ENCODE data around the gene ZNF765. TPM values are rescaled to one million over a fixed set of nuclear protein-coding genes. Genes with fewer than 3 reads are reported as not detected.
A peak's percentile ranks its signal among the peaks of the same experiment; 100 is the strongest.
"Not testable (repeated sequence)": the region's sequence is repeated elsewhere in the genome, so short reads cannot be mapped to it uniquely, and the experiment has no call there.

Gene ZNF765
- total RNA-seq, 1 experiment from 2014 or later: 6.7 TPM

- DNase-seq (ENCODE audit: low read depth, low spot score): no peak
- H3K79me2 ChIP-seq (ENCODE audit: insufficient read depth, low read length): no peaks in the 10 kb centered on the region
- H3K4me1 ChIP-seq (ENCODE audit: control insufficient read depth in 1 of 2, insufficient read depth in 2 of 2, low read length in 2 of 2): no peaks in the 10 kb centered on the region
- peaks cover 5 to 17% of the 10 kb centered on the region in 2 experiments; a peak in 2 of 4 replicates for H3K36me3 ChIP-seq (ENCODE audit: control insufficient read depth in 1 of 2, insufficient read depth in 2 of 2, low read length in 2 of 2)
- H3K4me3 ChIP-seq (replicated peaks in 1 of 2; ENCODE audit: low read depth in 1 of 2, low read length in 2 of 2): no peak overlapping the region
- ChIA-PET RAD21 (ENCODE audit: low non-redundant PET in 1 of 2, low total read pairs in 2 of 2, uncharacterized antibody in 2 of 2, unreplicated experiment in 2 of 2) (no interaction called here), CTCF (no interaction called here), POLR2A (no interaction called here)
- H3K9me2 ChIP-seq (ENCODE audit: insufficient read depth): no peaks in the 10 kb centered on the region
- TF ChIP-seq ZNF274 (IDR thresholded peaks at IDR 0.05; ENCODE audit: low read depth, low read length): peak; percentile 63
- TF ChIP-seq POLR2A (IDR thresholded peaks at IDR 0.05; ENCODE audit: borderline replicate concordance, extremely low read depth, insufficient read depth, insufficient read length): no peak
- no TSS peak for BruUV-seq (replicated peaks)
- ATAC-seq: no peak
- no peak overlapping the region for H3K4me2 ChIP-seq (ENCODE audit: low read length)
- H4K20me1 ChIP-seq (ENCODE audit: insufficient read depth): no peaks in the 10 kb centered on the region
- H3K9me3 ChIP-seq (ENCODE audit: control insufficient read depth in 1 of 2, insufficient read depth in 1 of 2, low read depth in 1 of 2, low read length in 2 of 2): peaks cover 37 to 39% of the 10 kb centered on the region in 2 experiments
- H2AFZ ChIP-seq (ENCODE audit: low read depth, low read length, poor library complexity, severe bottlenecking): no peak overlapping the region
- intact Hi-C loops (cut with micrococcal nuclease): no loop called here
- H3K27ac ChIP-seq (ENCODE audit: low read depth, low read length): no peak overlapping the region
- H3K27me3 ChIP-seq (ENCODE audit: insufficient read depth, low read length): no peaks in the 10 kb centered on the region
- H3K9ac ChIP-seq (ENCODE audit: low read length): no peak overlapping the region
Observed at GRCh38 chr19:53409505-53410204, 14.7 kb downstream of the ZNF765 start.

GRCh38 chr19:53420520-53421315 lies 25.8 kb downstream of the ZNF765 start:
- CTCF ChIA-PET: not testable (repeated sequence)

More at GRCh38 chr19:53420520-53421315, 25.8 kb downstream of the ZNF765 start:
- H3K9me3 ChIP-seq (ENCODE audit: control insufficient read depth in 1 of 2, insufficient read depth in 1 of 2, low read depth in 1 of 2, low read length in 2 of 2); RAD21 ChIA-PET (ENCODE audit: low non-redundant PET in 1 of 2, low total read pairs in 2 of 2, uncharacterized antibody in 2 of 2, unreplicated experiment in 2 of 2); H3K4me3 ChIP-seq (replicated peaks in 1 of 2; ENCODE audit: low read depth in 1 of 2, low read length in 2 of 2); H3K36me3 ChIP-seq (ENCODE audit: control insufficient read depth in 1 of 2, insufficient read depth in 2 of 2, low read length in 2 of 2); H3K9ac ChIP-seq (ENCODE audit: low read length); H3K27me3 ChIP-seq (ENCODE audit: insufficient read depth, low read length); H3K4me1 ChIP-seq (ENCODE audit: control insufficient read depth in 1 of 2, insufficient read depth in 2 of 2, low read length in 2 of 2); H3K4me2 ChIP-seq (ENCODE audit: low read length); H4K20me1 ChIP-seq (ENCODE audit: insufficient read depth); H3K9me2 ChIP-seq (ENCODE audit: insufficient read depth); H3K79me2 ChIP-seq (ENCODE audit: insufficient read depth, low read length); POLR2A ChIA-PET; ATAC-seq; H2AFZ ChIP-seq (ENCODE audit: low read depth, low read length, poor library complexity, severe bottlenecking); DNase-seq (ENCODE audit: low read depth, low spot score); intact Hi-C loops (cut with micrococcal nuclease); H3K27ac ChIP-seq (ENCODE audit: low read depth, low read length); BruUV-seq (replicated peaks): not testable (repeated sequence)

Measured in HCT116 (cell line).